Measurements from ENCODE around the gene EPHX1.

DNA sequence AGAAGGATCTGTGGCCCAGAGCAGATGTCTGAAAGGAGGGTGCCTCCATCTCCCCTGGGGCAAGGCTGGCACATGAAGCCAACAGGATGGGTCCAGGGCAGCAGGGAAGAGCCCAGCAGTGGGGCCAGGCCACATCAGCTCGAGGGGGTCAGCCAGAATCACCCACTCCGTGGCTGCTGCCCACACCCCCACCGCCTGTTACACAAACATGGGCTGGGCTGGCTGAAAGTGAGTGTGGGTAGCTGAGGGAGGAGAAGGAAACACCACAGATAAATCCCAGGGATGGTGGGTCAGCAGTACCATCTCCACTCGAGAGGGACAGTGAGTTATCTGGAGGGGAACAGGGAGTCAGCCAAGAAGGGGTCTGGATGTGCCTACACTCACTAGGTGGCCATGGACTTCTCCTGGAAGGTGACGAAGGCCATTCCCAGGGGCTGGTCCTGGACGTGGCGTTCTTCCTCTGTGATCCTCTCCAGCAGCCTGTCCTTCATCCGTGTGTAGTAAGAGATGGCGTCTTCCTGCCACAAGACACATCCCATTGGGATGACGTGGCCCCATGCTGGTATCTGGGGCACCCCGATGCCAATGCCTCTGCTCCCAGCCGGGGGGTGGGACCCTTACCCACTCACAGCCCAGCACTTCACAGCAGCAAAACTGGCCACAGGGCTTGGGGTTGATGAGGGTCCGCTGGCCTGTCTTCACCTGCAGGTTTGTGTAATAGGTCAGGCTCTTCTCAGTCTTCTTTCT lies 52.1 kb downstream of the EPHX1 start:
- TF ChIP-seq CTCF (IDR thresholded peaks at IDR 0.05; ENCODE audit: low read depth, low read length), result no peak
- TF ChIP-seq EZH2phosphoT487 (IDR thresholded peaks at IDR 0.05; ENCODE audit: low read depth), result no peak

Data from OCI-LY3 (cell line).